ENCODE data around the gene MXRA8.

MXRA8 gene

DNA sequence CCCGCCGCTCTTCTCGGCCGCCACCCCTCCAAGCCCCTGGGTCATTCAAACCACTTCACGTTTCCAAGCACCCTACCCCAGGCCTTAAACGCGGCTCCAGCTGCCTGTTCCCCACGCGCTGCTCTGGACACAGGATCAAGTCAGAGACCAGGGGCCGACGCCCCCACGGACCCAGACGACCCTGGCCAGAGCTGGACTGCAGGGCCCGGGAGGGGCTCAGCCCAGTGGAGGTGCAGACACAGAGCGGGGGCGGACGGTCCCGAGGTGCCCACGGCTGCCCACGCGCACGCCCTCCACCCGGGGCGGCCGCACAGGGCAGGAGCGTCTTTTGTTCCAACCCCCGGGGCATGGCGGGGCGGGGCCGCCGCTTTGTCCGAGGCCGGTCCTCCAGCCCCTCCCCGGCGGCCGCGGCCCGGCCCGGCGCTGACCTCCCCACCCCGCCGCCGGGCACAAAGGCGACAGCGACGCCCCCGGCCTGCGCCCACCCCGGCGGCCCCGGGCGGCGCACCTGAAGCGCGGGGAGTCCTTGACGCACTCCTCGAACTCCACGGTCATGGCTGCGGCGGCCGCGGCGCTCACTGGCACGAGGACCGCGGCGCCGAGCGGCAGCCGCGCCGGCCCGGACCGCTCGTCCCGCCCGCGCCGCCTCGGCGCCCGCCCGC is 51.0 kb downstream of the MXRA8 start:
- ATAC-seq (no peak), DNase-seq (no peak)

DNA sequence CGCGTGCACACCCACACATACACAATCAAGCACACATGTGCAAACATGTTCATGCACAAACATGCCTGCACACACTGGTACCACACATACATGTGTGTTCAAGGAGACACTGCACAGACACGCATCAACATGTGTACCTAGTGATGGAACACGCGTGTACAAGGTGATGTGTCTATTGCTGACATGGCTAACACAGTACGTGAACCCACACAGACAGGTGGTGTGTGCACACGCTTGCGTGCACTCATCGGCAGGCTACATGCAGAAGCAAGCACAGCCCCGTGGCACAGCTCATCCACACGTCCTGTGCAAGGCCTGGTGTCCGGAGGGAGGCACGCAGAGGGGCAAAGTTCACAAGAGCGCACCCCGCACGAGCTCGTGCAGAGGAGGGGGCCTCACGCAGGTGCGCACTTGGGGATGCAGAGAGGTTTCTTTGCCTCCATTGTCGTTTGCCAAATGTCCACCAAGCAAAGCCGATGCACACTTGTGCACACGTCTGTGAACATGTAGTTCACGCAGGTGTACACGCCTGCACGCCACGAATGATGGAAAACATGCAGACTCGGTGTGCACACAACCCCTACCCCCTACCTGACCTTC is 51.6 kb downstream of the MXRA8 start:
- DNase-seq (no peak), ATAC-seq (no peak)

DNA sequence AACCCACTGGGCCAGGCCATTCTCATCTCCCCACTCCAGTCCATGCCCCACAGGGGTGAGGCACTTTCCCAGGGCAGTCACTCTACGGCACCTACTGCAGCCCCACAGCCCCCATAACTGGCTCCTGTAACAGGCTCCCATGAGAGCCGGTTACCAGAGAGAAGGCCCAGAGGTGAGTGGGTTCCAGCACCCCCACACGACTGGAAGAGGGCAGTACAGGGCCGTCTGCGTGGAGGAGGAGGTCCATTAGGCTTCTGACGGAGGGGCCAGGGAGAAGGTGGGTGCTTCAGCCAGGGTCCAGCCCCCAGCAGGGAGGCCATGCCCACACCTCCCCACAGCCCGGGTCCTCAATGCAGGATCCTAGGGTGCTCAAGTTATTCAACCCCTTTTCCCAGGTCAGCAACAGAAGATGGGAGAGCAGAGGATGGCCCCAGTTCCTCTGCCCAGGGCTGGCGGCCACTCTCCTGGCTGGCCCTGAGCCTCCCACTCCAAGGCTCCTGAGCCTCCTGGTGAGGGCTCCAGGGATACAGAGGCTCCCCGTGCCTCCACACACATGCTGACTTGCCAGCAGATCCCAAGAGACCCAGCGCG is 52.2 kb downstream of the MXRA8 start:
- no peak for ATAC-seq
- peak; percentile 39 for DNase-seq

DNA sequence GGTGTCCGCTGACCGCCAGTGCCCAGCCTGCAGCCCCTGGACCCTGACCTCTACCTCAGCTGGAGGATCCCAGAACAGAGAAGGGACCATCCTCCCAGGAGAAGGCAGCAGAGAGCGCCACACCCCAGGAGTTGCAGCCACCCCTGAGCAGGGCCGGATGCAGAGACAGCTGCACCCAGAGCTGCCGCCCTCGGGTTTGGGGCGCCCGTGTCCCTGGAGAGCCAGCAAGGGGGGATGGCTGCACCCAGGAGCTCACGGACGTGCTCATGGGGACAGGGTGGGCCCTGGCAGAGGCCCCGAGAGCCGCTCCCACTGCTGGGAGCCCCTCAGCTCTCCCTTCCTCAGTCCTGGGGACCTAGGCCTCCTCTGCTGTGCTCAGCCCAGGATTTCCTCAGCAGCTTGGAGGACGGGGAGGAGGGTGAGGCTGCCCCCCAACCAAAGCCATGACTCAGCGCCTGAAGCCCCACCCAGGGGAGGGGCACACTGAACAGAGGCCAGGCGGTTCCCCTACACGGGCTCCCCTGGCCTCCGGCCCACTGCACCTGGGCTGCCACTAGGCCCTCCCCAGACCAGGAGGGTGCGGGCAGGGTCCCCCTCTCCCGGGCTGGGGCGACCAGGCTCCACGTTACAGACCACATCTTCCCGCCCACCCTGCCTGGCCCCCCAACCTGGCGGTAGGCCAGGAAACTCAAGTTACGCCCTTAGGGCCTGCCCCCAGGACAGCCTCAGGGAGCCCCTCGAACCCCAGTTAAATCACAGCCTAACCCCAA is 52.9 kb downstream of the MXRA8 start:
- ATAC-seq (peak; percentile 45), DNase-seq (peak; percentile 80)

DNA sequence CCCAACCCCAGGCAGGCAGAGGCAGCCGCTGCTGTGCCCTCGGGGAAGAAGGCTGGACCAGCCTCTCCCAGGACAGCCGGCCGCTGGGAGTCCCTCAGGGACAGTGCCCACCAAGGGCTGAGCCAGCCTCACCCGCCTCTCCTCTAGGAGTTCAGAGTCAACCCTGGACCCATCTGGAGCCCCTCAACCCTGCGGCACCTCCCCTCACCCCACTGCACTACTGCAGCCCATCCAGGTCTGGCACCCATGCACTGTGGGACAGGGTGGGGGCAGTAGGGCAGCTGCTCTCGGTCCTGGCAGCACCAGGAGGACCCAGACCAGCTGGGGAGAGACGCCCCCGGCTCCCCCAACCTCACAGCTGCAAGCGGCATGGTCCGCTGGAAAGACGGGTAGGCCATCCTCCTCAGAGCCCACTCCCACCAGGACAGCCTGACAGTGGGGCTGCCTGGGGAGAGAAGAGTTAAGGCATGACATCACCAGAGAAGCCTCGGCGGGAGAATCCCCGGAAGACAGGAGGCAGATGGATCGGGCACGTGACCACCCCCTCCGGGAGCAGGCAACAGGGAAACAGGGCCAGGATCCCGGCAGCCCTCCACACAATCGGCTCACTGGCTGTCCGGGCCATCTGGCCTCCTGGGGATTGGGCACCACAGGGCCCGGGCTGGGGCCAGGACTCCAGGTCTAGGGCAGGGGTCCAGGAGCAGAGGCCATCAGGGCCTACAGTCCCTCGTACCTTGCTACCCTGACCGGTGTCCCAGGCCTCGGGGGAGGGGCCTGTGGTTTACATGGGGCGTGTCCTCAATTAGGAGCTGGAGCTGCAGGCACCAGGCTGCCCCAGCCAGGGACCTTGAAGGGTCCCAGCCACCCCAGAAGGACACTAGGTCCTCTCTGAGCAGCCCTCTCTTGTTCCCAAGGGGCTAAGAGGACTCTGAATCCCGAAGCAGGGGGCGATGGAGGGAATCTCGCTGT is 53.7 kb downstream of the MXRA8 start:
- ATAC-seq: no peak
- DNase-seq: no peak

DNA sequence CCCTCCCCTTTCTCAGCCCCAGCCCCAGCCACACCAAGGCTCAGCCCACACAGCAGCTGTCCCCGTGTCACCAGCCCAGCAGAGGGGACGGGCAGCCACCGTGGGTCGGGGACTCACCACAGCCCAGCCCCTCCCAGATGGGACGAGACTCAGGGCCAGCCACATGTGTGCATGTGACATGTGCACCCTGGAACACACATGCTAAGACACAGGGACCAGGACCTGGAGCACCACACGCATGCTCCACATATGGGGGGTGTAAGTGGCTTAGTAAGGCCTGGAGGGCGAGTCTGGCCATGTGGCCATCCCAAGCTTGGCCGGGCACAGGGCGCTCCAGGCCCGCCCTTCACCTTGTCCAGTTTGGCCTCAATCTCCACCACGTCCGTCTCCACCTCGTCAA is 54.6 kb downstream of the MXRA8 start:
- ATAC-seq (no peak), DNase-seq (no peak)

DNA sequence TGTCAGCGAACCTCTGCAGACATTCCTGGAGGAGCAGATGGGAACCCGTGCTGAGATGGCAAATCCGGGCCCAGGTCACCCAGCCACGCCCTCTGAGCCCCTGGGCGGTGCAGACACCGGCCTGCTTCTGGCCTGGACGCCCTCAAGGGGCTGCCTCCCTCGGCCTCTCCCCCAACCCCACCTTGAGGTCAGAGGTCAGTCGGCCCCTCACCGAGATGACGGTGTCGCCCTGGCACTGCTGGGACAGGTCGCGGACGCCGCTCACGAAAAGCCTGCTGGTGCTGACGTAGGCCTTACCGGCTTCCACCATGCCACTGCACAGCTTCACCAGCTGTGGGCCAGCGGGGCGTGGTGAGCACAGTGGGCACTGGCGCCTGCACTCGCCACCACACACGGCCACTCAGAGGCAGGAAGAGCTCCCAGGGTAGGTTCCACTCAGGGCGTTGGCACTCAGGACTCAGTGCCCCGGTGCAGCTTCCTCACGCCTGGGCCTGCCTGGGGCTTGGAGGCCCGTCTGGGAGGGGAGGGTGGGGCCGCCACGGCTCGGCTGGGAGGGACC is 55.3 kb downstream of the MXRA8 start:
- DNase-seq: no peak

More for the DNA sequence above, 55.3 kb downstream of the MXRA8 start:
- no peak for ATAC-seq
